Measurements from ENCODE around the gene EEFSEC. TPM values are rescaled to one million over a fixed set of nuclear protein-coding genes. Genes with fewer than 3 reads are reported as not detected.

Gene EEFSEC
- total RNA-seq, 2 experiments from 2014 or later, result 22.1 to 22.7 TPM

GRCh38 chr3:128342701-128343180, 189.5 kb downstream of the EEFSEC start:
- DNase-seq (no peak), ATAC-seq (ENCODE audit: low read depth) (no peak)
- H3K4me3 Mint-ChIP-seq, result no peak overlapping the region
- H3K4me1 Mint-ChIP-seq, result no peaks in the 10 kb centered on the region
- H3K36me3 Mint-ChIP-seq, result no peaks in the 10 kb centered on the region
- POLR2A ChIA-PET, result no interaction called here
- no peaks in the 10 kb centered on the region for H3K9me3 Mint-ChIP-seq
- H3K27ac Mint-ChIP-seq, result no peak overlapping the region
- no peaks in the 10 kb centered on the region for H3K27me3 Mint-ChIP-seq

- no peaks in the 10 kb centered on the region for H3K27me3 Mint-ChIP-seq
- no peak for ATAC-seq (ENCODE audit: low read depth)
- POLR2A ChIA-PET, result no interaction called here
- H3K27ac Mint-ChIP-seq, result no peak overlapping the region
- H3K4me1 Mint-ChIP-seq, result peaks cover under 1% of the 10 kb centered on the region
- no peaks in the 10 kb centered on the region for H3K36me3 Mint-ChIP-seq
- no peaks in the 10 kb centered on the region for H3K9me3 Mint-ChIP-seq
- no peak overlapping the region for H3K4me3 Mint-ChIP-seq
- no peak for DNase-seq
Observed at GRCh38 chr3:128343287-128344051, 190.2 kb downstream of the EEFSEC start.

GRCh38 chr3:128344052-128344735, 190.9 kb downstream of the EEFSEC start:
- H3K36me3 Mint-ChIP-seq, result no peaks in the 10 kb centered on the region
- no peak for ATAC-seq (ENCODE audit: low read depth)
- no peaks in the 10 kb centered on the region for H3K9me3 Mint-ChIP-seq
- H3K27ac Mint-ChIP-seq, result no peak overlapping the region
- H3K4me1 Mint-ChIP-seq, result peaks cover 6% of the 10 kb centered on the region
- no peak for DNase-seq
- no peak overlapping the region for H3K4me3 Mint-ChIP-seq
- H3K27me3 Mint-ChIP-seq, result no peaks in the 10 kb centered on the region
- POLR2A ChIA-PET, result no interaction called here

- peaks cover 6% of the 10 kb centered on the region for H3K4me1 Mint-ChIP-seq
- no peaks in the 10 kb centered on the region for H3K9me3 Mint-ChIP-seq
- DNase-seq, result no peak
- H3K4me3 Mint-ChIP-seq, result no peak overlapping the region
- POLR2A ChIA-PET, result no interaction called here
- ATAC-seq (ENCODE audit: low read depth), result no peak
- H3K27me3 Mint-ChIP-seq, result no peaks in the 10 kb centered on the region
- H3K36me3 Mint-ChIP-seq, result no peaks in the 10 kb centered on the region
- H3K27ac Mint-ChIP-seq, result no peak overlapping the region
Observed at GRCh38 chr3:128345196-128345595, 191.9 kb downstream of the EEFSEC start.

DNA sequence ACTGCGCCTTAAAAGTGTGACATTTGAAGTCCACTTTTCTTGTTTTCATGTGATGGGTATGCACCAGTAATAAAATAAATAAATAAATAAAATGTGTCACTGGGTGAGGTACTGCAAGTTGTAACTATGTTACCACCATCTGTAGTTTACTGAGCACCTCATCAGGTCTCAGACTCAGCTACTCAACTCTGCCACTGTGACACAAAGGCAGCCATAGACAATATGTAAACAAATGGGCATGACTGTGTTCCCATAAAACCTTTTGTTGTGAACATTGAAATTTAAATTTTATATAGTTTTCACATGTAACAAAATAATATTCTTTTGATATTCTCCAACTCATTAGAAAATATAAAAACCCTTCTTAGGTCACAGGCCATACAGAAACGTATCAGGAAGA, 193.3 kb downstream of the EEFSEC start:
- H3K4me1 Mint-ChIP-seq, result peaks cover 6% of the 10 kb centered on the region
- H3K27ac Mint-ChIP-seq, result no peak overlapping the region
- no peaks in the 10 kb centered on the region for H3K9me3 Mint-ChIP-seq
- peaks cover 3% of the 10 kb centered on the region for H3K36me3 Mint-ChIP-seq
- DNase-seq (no peak), ATAC-seq (ENCODE audit: low read depth) (no peak)
- H3K27me3 Mint-ChIP-seq, result no peaks in the 10 kb centered on the region
- no peak overlapping the region for H3K4me3 Mint-ChIP-seq
- POLR2A ChIA-PET, result no interaction called here

DNA sequence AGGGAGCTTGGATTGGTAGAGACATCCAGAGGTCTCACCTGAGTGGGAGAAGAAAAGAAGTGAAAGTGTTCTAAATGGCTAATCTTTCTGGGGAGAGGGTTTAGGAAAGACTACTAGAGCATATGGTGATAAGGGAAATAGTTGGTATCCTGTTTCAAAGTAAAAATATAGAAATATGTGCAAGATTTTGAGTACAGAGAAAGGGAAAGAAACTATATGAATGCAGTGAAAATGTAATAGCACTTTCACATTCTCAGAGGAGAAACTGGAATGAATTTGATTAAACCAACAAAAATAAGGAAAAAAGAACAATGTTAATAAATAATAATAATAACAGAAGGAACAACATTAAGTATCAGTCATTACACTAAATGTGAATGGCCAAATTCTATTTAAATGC, 194.0 kb downstream of the EEFSEC start:
- Mint-ChIP-seq H3K4me1 (peaks cover 6% of the 10 kb centered on the region), H3K9me3 (no peaks in the 10 kb centered on the region), H3K4me3 (no peak overlapping the region), H3K27ac (no peak overlapping the region), H3K36me3 (peaks cover 3% of the 10 kb centered on the region), H3K27me3 (no peaks in the 10 kb centered on the region)
- DNase-seq (no peak), ATAC-seq (ENCODE audit: low read depth) (no peak)
- POLR2A ChIA-PET, result no interaction called here

- no peaks in the 10 kb centered on the region for H3K9me3 Mint-ChIP-seq
- DNase-seq (no peak), ATAC-seq (ENCODE audit: low read depth) (no peak)
- H3K27ac Mint-ChIP-seq, result no peak overlapping the region
- H3K4me3 Mint-ChIP-seq, result no peak overlapping the region
- POLR2A ChIA-PET, result no interaction called here
- peaks cover 3% of the 10 kb centered on the region for H3K36me3 Mint-ChIP-seq
- H3K4me1 Mint-ChIP-seq, result peaks cover 6% of the 10 kb centered on the region
- no peaks in the 10 kb centered on the region for H3K27me3 Mint-ChIP-seq
Observed at GRCh38 chr3:128348075-128348474, 194.8 kb downstream of the EEFSEC start.

- H3K36me3 Mint-ChIP-seq, result peaks cover 3% of the 10 kb centered on the region
- H3K4me1 Mint-ChIP-seq, result peaks cover 6% of the 10 kb centered on the region
- no peaks in the 10 kb centered on the region for H3K27me3 Mint-ChIP-seq
- no peak overlapping the region for H3K4me3 Mint-ChIP-seq
- POLR2A ChIA-PET, result no interaction called here
- no peaks in the 10 kb centered on the region for H3K9me3 Mint-ChIP-seq
- H3K27ac Mint-ChIP-seq, result no peak overlapping the region
- ATAC-seq (ENCODE audit: low read depth) (no peak), DNase-seq (no peak)
Observed at GRCh38 chr3:128348805-128349531, 195.7 kb downstream of the EEFSEC start.

DNA sequence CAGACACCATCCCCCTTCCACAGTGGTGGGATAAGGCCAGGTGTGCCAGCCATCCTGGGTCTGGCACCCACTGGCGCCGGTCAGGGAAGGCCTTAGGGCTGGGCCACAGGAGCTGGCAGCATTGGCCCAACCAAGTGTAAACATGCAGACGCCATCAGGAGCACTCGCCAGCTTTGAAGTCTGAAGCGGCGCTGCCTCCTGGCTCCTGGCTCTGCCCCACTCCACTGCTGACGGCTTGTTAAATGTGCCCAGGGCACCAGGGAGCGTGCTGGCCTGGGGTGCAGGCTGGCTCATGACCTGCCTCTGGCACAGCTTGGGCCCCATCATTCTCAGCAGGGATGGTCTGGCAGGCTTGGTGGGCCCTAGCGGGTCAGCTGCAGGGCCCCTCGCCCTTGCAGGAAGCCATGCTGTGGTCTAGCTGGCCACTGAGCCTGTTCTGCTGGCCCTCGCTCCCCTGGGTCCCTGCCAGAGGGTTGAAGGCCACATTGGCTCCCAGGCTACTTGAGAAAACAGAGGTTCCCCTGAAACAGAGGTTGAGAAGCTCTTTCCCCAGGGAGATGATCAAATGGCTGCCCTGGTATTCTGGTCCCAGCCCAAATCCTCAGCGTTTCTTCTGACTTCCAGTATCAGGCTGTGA, 196.8 kb downstream of the EEFSEC start:
- POLR2A ChIA-PET, result no interaction called here
- Mint-ChIP-seq H3K4me3 (no peak overlapping the region), H3K36me3 (peaks cover 3% of the 10 kb centered on the region), H3K9me3 (no peaks in the 10 kb centered on the region), H3K27ac (no peak overlapping the region), H3K4me1 (peaks cover 6% of the 10 kb centered on the region), H3K27me3 (no peaks in the 10 kb centered on the region)
- ATAC-seq (ENCODE audit: low read depth), result no peak
- DNase-seq, result no peak

GRCh38 chr3:128351546-128351945, 198.3 kb downstream of the EEFSEC start:
- POLR2A ChIA-PET, result no interaction called here
- Mint-ChIP-seq H3K4me1 (peaks cover 6% of the 10 kb centered on the region), H3K36me3 (peaks cover 3% of the 10 kb centered on the region), H3K27ac (no peak overlapping the region), H3K9me3 (no peaks in the 10 kb centered on the region), H3K27me3 (no peaks in the 10 kb centered on the region), H3K4me3 (no peak overlapping the region)
- DNase-seq (no peak), ATAC-seq (ENCODE audit: low read depth) (no peak)

- no peak overlapping the region for H3K4me3 Mint-ChIP-seq
- peaks cover 6% of the 10 kb centered on the region for H3K36me3 Mint-ChIP-seq
- no peaks in the 10 kb centered on the region for H3K9me3 Mint-ChIP-seq
- no peak for DNase-seq
- H3K27me3 Mint-ChIP-seq, result no peaks in the 10 kb centered on the region
- H3K4me1 Mint-ChIP-seq, result peaks cover 6% of the 10 kb centered on the region
- H3K27ac Mint-ChIP-seq, result no peak overlapping the region
- ATAC-seq (ENCODE audit: low read depth), result no peak
- POLR2A ChIA-PET, result no interaction called here
Observed at GRCh38 chr3:128352326-128352725, 199.0 kb downstream of the EEFSEC start.

GRCh38 chr3:128353361-128353965, 200.2 kb downstream of the EEFSEC start:
- H3K4me1 Mint-ChIP-seq, result peaks cover 5% of the 10 kb centered on the region
- DNase-seq (no peak), ATAC-seq (ENCODE audit: low read depth) (no peak)
- peaks cover 6% of the 10 kb centered on the region for H3K36me3 Mint-ChIP-seq
- H3K9me3 Mint-ChIP-seq, result no peaks in the 10 kb centered on the region
- no peaks in the 10 kb centered on the region for H3K27me3 Mint-ChIP-seq
- POLR2A ChIA-PET, result no interaction called here
- no peak overlapping the region for H3K27ac Mint-ChIP-seq
- H3K4me3 Mint-ChIP-seq, result no peak overlapping the region

Data from activated naive CD8-positive, alpha-beta T cell treated with anti-CD3 and anti-CD28 coated beads, Interleukin-2, amount 10 ng/mL, durations not matched to agents 7 days and 5 days (primary cell).